Gastroesophageal sphincter (tissue), 4 donors: ENCODE data around the gene CTDSPL2. TPM values are rescaled to one million over a fixed set of nuclear protein-coding genes. Genes with fewer than 3 reads are reported as not detected.

Experiments used
- ATAC-seq: fragments of 150-250 bp; one replicate; pipeline ENCODE4 v1.9.1; 2016; ENCODE audit warnings: mild to moderate bottlenecking, moderate library complexity
- H3K27ac ChIP-seq, 4 donors: fragments of 200-600 bp; sonication (generic) in 3 of 4; 1 replicate in 3 of 4; 2 replicates in 1 of 4; pipeline ENCODE4 v1.5.1; 2016 to 2019
- H3K27me3 ChIP-seq: fragments of 200-600 bp; sonication (generic); one replicate; pipeline ENCODE4 v1.5.1; 2019
- H3K36me3 ChIP-seq, 2 donors: fragments of 200-600 bp; sonication (generic); one replicate each; pipeline ENCODE4 v1.5.1; 2019; ENCODE audit warnings: control low read depth in 1 of 2
- H3K4me1 ChIP-seq, 3 donors: fragments of 200-600 bp; sonication (generic); 1 replicate in 2 of 3; 2 replicates in 1 of 3; pipeline ENCODE4 v1.5.1; 2016 to 2019; ENCODE audit warnings: control low read depth in 2 of 3
- H3K4me3 ChIP-seq, 2 donors: fragments of 200-600 bp; sonication (generic); one replicate each; pipeline ENCODE4 v1.5.1; 2019; ENCODE audit warnings: mild to moderate bottlenecking in 1 of 2, moderate library complexity in 1 of 2
- H3K9me3 ChIP-seq, 3 donors: fragments of 200-600 bp; sonication (generic); one replicate each; pipeline ENCODE4 v1.5.1; 2017 to 2019; ENCODE audit warnings: control low read depth in 2 of 3
- CTCF ChIP-seq, 4 experiments: fragments of 200-600 bp in 2 of 4; fragments of 450-650 bp in 2 of 4; sonication (generic) in 1 of 4; IDR thresholded peaks; one replicate each; pipeline ENCODE4 v1.5.1; 2017 to 2019; ENCODE audit warnings: antibody characterized with exemption in 4 of 4, mild to moderate bottlenecking in 2 of 4, moderate library complexity in 2 of 4
- EP300 ChIP-seq: sonication (generic); formaldehyde crosslinking; IDR thresholded peaks from one replicate; pipeline ENCODE4 v1.6.1; 2017; ENCODE audit warnings: antibody characterized with exemption, mild to moderate bottlenecking
- POLR2A ChIP-seq, 2 donors: fragments of 450-650 bp; IDR thresholded peaks; one replicate each; pipeline ENCODE4 v1.6.1; 2017; ENCODE audit warnings: antibody characterized with exemption in 2 of 2, mild to moderate bottlenecking in 2 of 2, moderate library complexity in 1 of 2
- POLR2AphosphoS5 ChIP-seq: sonication (generic); formaldehyde crosslinking; IDR thresholded peaks from one replicate; pipeline ENCODE4 v1.6.1; 2017; ENCODE audit warnings: antibody characterized with exemption
- WGBS, 2 donors: methylation state at CpG; one replicate each; pipeline ENCODE4 v1.1.5; 2018; ENCODE audit warnings: low coverage in 1 of 2; 5-methylcytosine and 5-hydroxymethylcytosine counted together
- total RNA-seq, 4 donors: library from RNA; depleted of rRNA; stranded (reverse); fragments of >200 nt; gene quantifications; one replicate each; pipeline ENCODE4 v1.1.0, GENCODE V29; 2016

The CTDSPL2 gene
- total RNA-seq, 4 donors from 2014 or later, result 31.6 to 74.7 (median 46.9) TPM

GRCh38 chr15:44482090-44482489 lies 54.7 kb downstream of the CTDSPL2 start:
- Histone ChIP-seq H3K27ac (no peak overlapping the region), H3K4me3 (no peak overlapping the region), H3K27me3 (no peaks in the 10 kb centered on the region), H3K4me1 (no peaks in the 10 kb centered on the region), H3K9me3 (no peaks in the 10 kb centered on the region), H3K36me3 (peaks cover 0 to 21% of the 10 kb centered on the region in 2 donors)
- WGBS, 2 donors, result 87% methylated on average over 2 of the region's 2 CpGs; no CpG with 5 or more reads in 1 of the 2 donors
- TF ChIP-seq POLR2A (IDR thresholded peaks at IDR 0.05), result no peak
- TF ChIP-seq EP300, result no peak
- no peak for TF ChIP-seq CTCF (IDR thresholded peaks at IDR 0.05)
- TF ChIP-seq POLR2AphosphoS5, result no peak
- ATAC-seq, result no peak

- TF ChIP-seq POLR2A (IDR thresholded peaks at IDR 0.05), result no peak
- no peak for TF ChIP-seq CTCF (IDR thresholded peaks at IDR 0.05)
- no peak for TF ChIP-seq EP300
- TF ChIP-seq POLR2AphosphoS5, result no peak
- peaks cover 0 to 49% of the 10 kb centered on the region in 2 donors for H3K36me3 ChIP-seq
- WGBS, 2 donors, result 50 to 73% methylated on average over 2 to 3 of the region's 3 CpGs
- no peaks in the 10 kb centered on the region for H3K9me3 ChIP-seq
- H3K4me3 ChIP-seq, result no peak overlapping the region
- H3K27me3 ChIP-seq, result no peaks in the 10 kb centered on the region
- H3K27ac ChIP-seq, result no peak overlapping the region
- H3K4me1 ChIP-seq, result peaks cover 0 to 8% (median 0%) of the 10 kb centered on the region in 3 donors
- ATAC-seq, result no peak
Observed at GRCh38 chr15:44485880-44486279, 58.5 kb downstream of the CTDSPL2 start.

GRCh38 chr15:44489464-44489863 lies 62.0 kb downstream of the CTDSPL2 start:
- peak; percentile 66 for ATAC-seq
- H3K36me3 ChIP-seq, result peaks cover 0 to 80% of the 10 kb centered on the region in 2 donors
- no peak overlapping the region for H3K4me3 ChIP-seq
- no peak for TF ChIP-seq CTCF (IDR thresholded peaks at IDR 0.05)
- no peaks in the 10 kb centered on the region for H3K9me3 ChIP-seq
- H3K27me3 ChIP-seq, result no peaks in the 10 kb centered on the region
- H3K27ac ChIP-seq, result no peak overlapping the region
- 50 to 55% methylated on average over 1 of the region's 1 CpG for WGBS, 2 donors
- peaks cover 0 to 8% (median 0%) of the 10 kb centered on the region in 3 donors for H3K4me1 ChIP-seq

- no peaks in the 10 kb centered on the region for H3K27me3 ChIP-seq
- 49 to 66% methylated on average over 3 of the region's 3 CpGs for WGBS, 2 donors
- no peak for TF ChIP-seq CTCF (IDR thresholded peaks at IDR 0.05)
- no peak for TF ChIP-seq POLR2AphosphoS5
- TF ChIP-seq POLR2A (IDR thresholded peaks at IDR 0.05), result no peak
- no peak for TF ChIP-seq EP300
- no peak overlapping the region for H3K27ac ChIP-seq
- H3K4me1 ChIP-seq, result peaks cover 0 to 8% (median 0%) of the 10 kb centered on the region in 3 donors
- no peaks in the 10 kb centered on the region for H3K9me3 ChIP-seq
- H3K4me3 ChIP-seq, result no peak overlapping the region
- ATAC-seq, result no peak
- H3K36me3 ChIP-seq, result peaks cover 0 to 82% of the 10 kb centered on the region in 2 donors
Observed at GRCh38 chr15:44490622-44491021, 63.2 kb downstream of the CTDSPL2 start.

GRCh38 chr15:44492040-44492439 lies 64.6 kb downstream of the CTDSPL2 start:
- H3K36me3 ChIP-seq, result peaks cover 0 to 88% of the 10 kb centered on the region in 2 donors

More at GRCh38 chr15:44492040-44492439, 64.6 kb downstream of the CTDSPL2 start:
- TF ChIP-seq CTCF (IDR thresholded peaks at IDR 0.05) (no peak), EP300 (no peak), POLR2A (IDR thresholded peaks at IDR 0.05) (no peak), POLR2AphosphoS5 (no peak)
- H3K9me3 ChIP-seq, result no peaks in the 10 kb centered on the region
- H3K4me1 ChIP-seq, result peaks cover 0 to 8% (median 0%) of the 10 kb centered on the region in 3 donors
- no peak for ATAC-seq
- 71 to 93% methylated on average over 1 to 5 of the region's 7 CpGs for WGBS, 2 donors
- no peak overlapping the region for H3K27ac ChIP-seq
- H3K27me3 ChIP-seq, result no peaks in the 10 kb centered on the region
- no peak overlapping the region for H3K4me3 ChIP-seq
